Right atrium auricular region (tissue), 2 donors: ENCODE measurements around the gene NPAS3. TPM values are rescaled to one million over a fixed set of nuclear protein-coding genes. Genes with fewer than 3 reads are reported as not detected.

Source experiments
- DNase-seq: peaks from one replicate; pipeline ENCODE4 v3.0.0-alpha.2; 2019; ENCODE audit warnings: low spot score
- H3K27ac ChIP-seq, 2 donors: fragments of 200-600 bp; sonication (generic); 1 replicate in 1 of 2; 2 replicates in 1 of 2; pipeline ENCODE4 v1.5.1; 2016 to 2019
- H3K27me3 ChIP-seq, 2 donors: fragments of 200-600 bp; sonication (generic); one replicate each; pipeline versions ENCODE4 v1.5.1 to v1.6.0; 2017 to 2019
- H3K36me3 ChIP-seq: fragments of 200-600 bp; sonication (generic); one replicate; pipeline ENCODE4 v1.5.1; 2016
- H3K4me1 ChIP-seq, 2 donors: fragments of 200-600 bp; sonication (generic); one replicate each; pipeline versions ENCODE4 v1.5.1 to v1.6.0; 2017 to 2019
- H3K4me3 ChIP-seq, 2 donors: fragments of 200-600 bp; sonication (generic); 1 replicate in 1 of 2; 2 replicates in 1 of 2; pipeline ENCODE4 v1.5.1; 2017 to 2019; ENCODE audit warnings: mild to moderate bottlenecking in 1 of 2, moderate library complexity in 1 of 2
- H3K9me3 ChIP-seq, 2 donors: fragments of 200-600 bp; sonication (generic); one replicate each; pipeline ENCODE4 v1.5.1; 2019
- total RNA-seq, 2 donors: library from RNA; depleted of rRNA; stranded (reverse); fragments of >200 nt; gene quantifications; one replicate each; pipeline ENCODE4 v1.1.0, GENCODE V29; 2016
- TF ChIP-seq, protein P1 (sequence below), 2 donors: fragments of 200-600 bp; sonication (generic); IDR thresholded peaks; one replicate each; pipeline ENCODE4 v1.5.1; 2019; ENCODE audit warnings: antibody characterized with exemption in 2 of 2

Gene NPAS3
- total RNA-seq, 2 donors from 2014 or later, result 0.67 to 1.3 TPM

DNA sequence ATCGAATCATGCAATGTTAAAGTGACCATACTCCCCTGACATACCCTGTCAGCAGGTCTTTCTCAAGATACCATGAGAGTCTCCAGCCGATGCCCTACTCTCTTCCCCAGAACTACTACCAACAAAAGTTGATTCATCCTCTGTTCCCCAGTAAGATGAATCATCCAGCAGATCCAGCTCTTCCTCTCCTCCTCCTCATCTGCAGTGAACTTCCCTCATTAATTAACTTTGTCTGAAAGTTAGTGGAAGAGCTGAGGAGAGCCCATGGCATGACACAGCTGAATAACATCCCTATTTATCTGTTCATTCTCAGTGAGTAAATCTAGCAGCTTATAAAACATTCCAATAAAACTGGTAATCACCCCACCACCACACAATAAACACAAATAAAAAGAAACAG lies 798.8 kb downstream of the NPAS3 start:
- no peaks in the 10 kb centered on the region for H3K4me1 ChIP-seq
- H3K27ac ChIP-seq, result no peak overlapping the region
- TF ChIP-seq, protein P1, sequence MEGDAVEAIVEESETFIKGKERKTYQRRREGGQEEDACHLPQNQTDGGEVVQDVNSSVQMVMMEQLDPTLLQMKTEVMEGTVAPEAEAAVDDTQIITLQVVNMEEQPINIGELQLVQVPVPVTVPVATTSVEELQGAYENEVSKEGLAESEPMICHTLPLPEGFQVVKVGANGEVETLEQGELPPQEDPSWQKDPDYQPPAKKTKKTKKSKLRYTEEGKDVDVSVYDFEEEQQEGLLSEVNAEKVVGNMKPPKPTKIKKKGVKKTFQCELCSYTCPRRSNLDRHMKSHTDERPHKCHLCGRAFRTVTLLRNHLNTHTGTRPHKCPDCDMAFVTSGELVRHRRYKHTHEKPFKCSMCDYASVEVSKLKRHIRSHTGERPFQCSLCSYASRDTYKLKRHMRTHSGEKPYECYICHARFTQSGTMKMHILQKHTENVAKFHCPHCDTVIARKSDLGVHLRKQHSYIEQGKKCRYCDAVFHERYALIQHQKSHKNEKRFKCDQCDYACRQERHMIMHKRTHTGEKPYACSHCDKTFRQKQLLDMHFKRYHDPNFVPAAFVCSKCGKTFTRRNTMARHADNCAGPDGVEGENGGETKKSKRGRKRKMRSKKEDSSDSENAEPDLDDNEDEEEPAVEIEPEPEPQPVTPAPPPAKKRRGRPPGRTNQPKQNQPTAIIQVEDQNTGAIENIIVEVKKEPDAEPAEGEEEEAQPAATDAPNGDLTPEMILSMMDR (IDR thresholded peaks at IDR 0.05), result no peak
- H3K9me3 ChIP-seq, result no peaks in the 10 kb centered on the region
- no peak for DNase-seq
- H3K27me3 ChIP-seq, result no peaks in the 10 kb centered on the region
- H3K4me3 ChIP-seq, result no peak overlapping the region
- no peaks in the 10 kb centered on the region for H3K36me3 ChIP-seq

DNA sequence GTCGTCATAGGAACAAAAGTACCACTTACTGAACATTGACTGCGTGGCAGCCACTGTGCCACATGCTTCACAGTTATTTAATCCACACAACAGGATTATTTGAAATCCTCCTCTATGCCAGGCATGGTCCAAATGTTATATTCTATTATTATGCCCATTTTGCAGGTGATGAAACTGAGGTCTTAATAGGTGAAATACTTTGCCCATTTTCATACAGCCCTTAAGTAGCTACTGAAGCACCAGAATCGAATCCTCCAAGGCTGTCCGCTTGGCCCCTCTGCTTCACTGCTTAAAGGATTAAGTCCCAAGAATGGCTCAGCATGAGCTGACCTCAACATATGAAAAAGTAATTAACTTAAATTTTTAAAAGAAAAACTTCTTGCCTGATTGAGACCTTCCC lies 799.4 kb downstream of the NPAS3 start:
- Histone ChIP-seq H3K4me3 (no peak overlapping the region), H3K36me3 (no peaks in the 10 kb centered on the region), H3K9me3 (no peaks in the 10 kb centered on the region), H3K27me3 (no peaks in the 10 kb centered on the region), H3K27ac (no peak overlapping the region), H3K4me1 (no peaks in the 10 kb centered on the region)
- TF ChIP-seq, protein P1 (IDR thresholded peaks at IDR 0.05), result no peak
- no peak for DNase-seq

DNA sequence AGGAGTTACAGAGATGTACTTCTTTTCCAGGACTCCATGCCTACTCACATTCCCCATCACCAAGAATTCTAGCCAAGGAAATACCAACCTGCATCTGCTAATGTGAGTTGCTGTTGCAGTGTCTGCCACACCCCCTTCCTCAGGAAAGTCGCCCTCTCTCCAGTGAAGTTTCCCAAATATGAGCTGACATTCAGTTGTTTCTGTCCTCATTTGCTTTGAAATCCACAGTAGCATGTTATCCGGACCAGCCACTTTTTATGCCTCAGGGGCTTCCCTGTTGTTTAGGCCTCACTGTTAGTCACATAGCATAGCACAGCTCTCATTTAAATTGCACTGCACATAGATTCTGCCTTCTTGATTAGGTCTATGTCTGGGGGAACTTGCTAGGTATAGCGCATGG lies 799.8 kb downstream of the NPAS3 start:
- H3K27ac ChIP-seq, result no peak overlapping the region
- H3K36me3 ChIP-seq, result no peaks in the 10 kb centered on the region
- no peak for DNase-seq
- H3K9me3 ChIP-seq, result no peaks in the 10 kb centered on the region
- TF ChIP-seq, protein P1 (IDR thresholded peaks at IDR 0.05), result no peak
- H3K27me3 ChIP-seq, result no peaks in the 10 kb centered on the region
- no peak overlapping the region for H3K4me3 ChIP-seq
- no peaks in the 10 kb centered on the region for H3K4me1 ChIP-seq

DNA sequence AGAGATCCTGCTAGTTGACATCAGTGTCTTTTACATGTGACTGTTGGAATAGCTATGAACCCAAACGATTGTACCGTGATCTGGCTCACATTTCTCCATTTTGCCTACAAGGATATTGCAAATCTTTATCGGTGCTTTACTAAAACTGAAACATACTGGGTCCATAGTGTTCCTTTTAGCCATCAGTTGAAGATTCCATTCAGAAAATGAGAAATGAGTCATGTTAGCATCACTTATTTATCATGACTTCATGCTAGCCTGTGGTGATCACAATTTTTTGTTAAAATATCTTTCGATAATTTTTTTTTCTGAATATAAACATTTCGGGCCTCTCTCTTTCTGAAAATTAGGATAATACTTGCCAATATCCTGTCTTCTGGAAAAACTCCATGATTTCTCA lies 801.9 kb downstream of the NPAS3 start:
- Histone ChIP-seq H3K9me3 (no peaks in the 10 kb centered on the region), H3K27me3 (no peaks in the 10 kb centered on the region), H3K4me3 (no peak overlapping the region), H3K4me1 (no peaks in the 10 kb centered on the region), H3K27ac (no peak overlapping the region), H3K36me3 (no peaks in the 10 kb centered on the region)
- TF ChIP-seq, protein P1 (IDR thresholded peaks at IDR 0.05), result no peak
- DNase-seq, result no peak

DNA sequence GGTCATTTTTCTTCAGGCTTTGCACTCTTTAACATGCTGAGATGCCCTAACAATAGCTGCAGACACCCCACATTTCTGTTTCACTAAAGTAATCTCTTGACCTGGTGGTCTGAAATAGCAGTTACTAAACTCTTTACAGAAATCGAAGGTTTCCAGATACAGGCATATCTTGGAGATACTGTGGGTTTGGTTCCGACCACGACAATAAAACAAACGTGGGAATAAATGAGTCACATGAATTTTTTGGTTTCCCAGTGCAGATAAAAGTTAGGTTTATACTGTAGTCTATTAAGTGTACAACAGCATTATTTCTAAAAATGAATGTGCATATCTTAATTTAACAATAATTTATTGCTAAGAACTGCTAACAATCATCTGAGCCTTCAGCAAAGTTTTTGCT lies 803.5 kb downstream of the NPAS3 start:
- no peaks in the 10 kb centered on the region for H3K36me3 ChIP-seq
- no peak overlapping the region for H3K4me3 ChIP-seq
- H3K27ac ChIP-seq, result no peak overlapping the region
- TF ChIP-seq, protein P1 (IDR thresholded peaks at IDR 0.05), result no peak
- no peaks in the 10 kb centered on the region for H3K9me3 ChIP-seq
- no peak for DNase-seq
- H3K27me3 ChIP-seq, result no peaks in the 10 kb centered on the region
- no peaks in the 10 kb centered on the region for H3K4me1 ChIP-seq

DNA sequence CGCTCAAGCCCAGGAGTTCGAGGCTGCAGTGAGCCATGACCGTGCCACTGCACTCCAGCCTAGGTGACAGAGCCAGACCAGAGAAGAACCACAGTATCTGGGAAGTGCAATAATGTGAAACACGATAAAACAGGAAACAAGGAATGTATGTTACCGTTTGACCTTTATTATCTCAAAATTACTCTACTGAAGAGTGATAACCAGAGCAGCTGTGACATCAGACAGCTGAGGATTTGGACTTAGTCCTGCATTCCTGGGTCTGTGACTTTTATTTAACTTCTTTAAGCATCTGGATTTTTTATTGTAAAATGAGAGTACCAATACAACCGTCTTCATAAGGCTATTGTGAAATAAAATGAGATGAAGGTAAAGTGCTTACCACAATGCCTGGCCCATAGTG lies 806.5 kb downstream of the NPAS3 start:
- Histone ChIP-seq H3K36me3 (no peaks in the 10 kb centered on the region), H3K27me3 (no peaks in the 10 kb centered on the region), H3K4me3 (no peak overlapping the region), H3K4me1 (no peaks in the 10 kb centered on the region), H3K9me3 (no peaks in the 10 kb centered on the region), H3K27ac (no peak overlapping the region)
- no peak for DNase-seq
- TF ChIP-seq, protein P1 (IDR thresholded peaks at IDR 0.05), result no peak
